ENCODE results near the gene IFT80. TPM values are rescaled to one million over a fixed set of nuclear protein-coding genes. Genes with fewer than 3 reads are reported as not detected.
A peak's percentile ranks its signal among the peaks of the same experiment; 100 is the strongest.

IFT80 gene
- total and polyA plus RNA-seq, 9 of the 15 experiments (the other 6 are each of a cell fraction or from before 2014, with no cell fraction given), result 6.7 to 21.1 (median 16.4) TPM

DNA sequence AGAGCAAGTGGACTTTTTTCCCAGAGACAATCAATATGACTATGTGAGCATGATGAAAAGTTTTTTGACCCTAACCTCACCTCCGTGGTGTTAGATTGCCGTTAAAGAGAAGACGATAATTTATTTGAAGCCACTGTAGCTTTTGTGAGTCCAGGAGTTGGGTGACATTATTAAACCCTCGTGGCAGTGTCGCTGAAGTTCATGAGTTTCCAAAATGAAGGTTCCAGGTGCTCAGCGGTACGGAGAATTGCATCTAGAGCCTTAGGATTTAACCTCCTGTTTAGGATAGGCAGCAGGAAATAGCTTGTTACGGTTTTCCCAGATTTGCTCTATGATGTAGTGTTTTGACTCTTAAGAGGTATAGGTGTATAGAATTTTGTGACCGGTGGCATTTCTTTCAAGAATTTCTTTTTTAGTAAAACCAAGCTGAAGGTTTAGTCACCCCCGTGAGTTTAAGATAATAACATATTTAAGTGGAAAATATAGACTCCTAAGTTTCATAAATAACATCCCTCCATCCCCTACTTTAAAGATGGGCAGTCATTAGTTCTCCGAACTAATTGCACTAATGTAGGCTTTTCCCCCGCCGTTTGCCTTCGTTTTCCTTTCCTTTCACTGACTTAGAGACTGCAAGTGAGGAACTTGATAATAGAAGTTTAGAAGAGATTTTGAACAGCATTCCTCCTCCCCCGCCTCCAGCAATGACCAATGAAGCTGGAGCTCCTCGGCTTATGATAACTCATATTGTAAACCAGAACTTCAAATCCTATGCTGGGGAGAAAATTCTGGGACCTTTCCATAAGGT lies 2.5 kb upstream of the IFT80 start (continued):
- TF ChIP-seq, protein P1, sequence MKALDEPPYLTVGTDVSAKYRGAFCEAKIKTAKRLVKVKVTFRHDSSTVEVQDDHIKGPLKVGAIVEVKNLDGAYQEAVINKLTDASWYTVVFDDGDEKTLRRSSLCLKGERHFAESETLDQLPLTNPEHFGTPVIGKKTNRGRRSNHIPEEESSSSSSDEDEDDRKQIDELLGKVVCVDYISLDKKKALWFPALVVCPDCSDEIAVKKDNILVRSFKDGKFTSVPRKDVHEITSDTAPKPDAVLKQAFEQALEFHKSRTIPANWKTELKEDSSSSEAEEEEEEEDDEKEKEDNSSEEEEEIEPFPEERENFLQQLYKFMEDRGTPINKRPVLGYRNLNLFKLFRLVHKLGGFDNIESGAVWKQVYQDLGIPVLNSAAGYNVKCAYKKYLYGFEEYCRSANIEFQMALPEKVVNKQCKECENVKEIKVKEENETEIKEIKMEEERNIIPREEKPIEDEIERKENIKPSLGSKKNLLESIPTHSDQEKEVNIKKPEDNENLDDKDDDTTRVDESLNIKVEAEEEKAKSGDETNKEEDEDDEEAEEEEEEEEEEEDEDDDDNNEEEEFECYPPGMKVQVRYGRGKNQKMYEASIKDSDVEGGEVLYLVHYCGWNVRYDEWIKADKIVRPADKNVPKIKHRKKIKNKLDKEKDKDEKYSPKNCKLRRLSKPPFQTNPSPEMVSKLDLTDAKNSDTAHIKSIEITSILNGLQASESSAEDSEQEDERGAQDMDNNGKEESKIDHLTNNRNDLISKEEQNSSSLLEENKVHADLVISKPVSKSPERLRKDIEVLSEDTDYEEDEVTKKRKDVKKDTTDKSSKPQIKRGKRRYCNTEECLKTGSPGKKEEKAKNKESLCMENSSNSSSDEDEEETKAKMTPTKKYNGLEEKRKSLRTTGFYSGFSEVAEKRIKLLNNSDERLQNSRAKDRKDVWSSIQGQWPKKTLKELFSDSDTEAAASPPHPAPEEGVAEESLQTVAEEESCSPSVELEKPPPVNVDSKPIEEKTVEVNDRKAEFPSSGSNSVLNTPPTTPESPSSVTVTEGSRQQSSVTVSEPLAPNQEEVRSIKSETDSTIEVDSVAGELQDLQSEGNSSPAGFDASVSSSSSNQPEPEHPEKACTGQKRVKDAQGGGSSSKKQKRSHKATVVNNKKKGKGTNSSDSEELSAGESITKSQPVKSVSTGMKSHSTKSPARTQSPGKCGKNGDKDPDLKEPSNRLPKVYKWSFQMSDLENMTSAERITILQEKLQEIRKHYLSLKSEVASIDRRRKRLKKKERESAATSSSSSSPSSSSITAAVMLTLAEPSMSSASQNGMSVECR (CRISPR knock-in tag; IDR thresholded peaks at IDR 0.05), result no peak
- TF ChIP-seq SNRNP70 (optimal IDR thresholded peaks at IDR 0.05; ENCODE audit: low read depth, low read length) (no peak), EZH2 (IDR thresholded peaks at IDR 0.05; ENCODE audit: borderline replicate concordance, low read depth, low read length) (no peak), EGR1 (conservative IDR thresholded peaks at IDR 0.05) (peak; percentile 74), MCM5 (IDR thresholded peaks at IDR 0.05; ENCODE audit: low read depth) (no peak), CBX3 (IDR thresholded peaks at IDR 0.05; ENCODE audit: borderline replicate concordance in 1 of 2, low read length in 2 of 2) (no peak), MAFF (IDR thresholded peaks at IDR 0.05; ENCODE audit: low read length) (no peak), BCOR (IDR thresholded peaks at IDR 0.05) (no peak), YY1 (IDR thresholded peaks at IDR 0.05; ENCODE audit: borderline replicate concordance in 1 of 3, control insufficient read depth in 1 of 3, extremely low read depth in 1 of 3, insufficient read depth in 3 of 3, insufficient read length in 1 of 3, insufficient replicate concordance in 2 of 3, low read depth in 1 of 3, low read length in 2 of 3) (peak in 1 of 3 experiments; percentile 20), KLF13 (tag; IDR thresholded peaks at IDR 0.05; ENCODE audit: borderline replicate concordance, low read depth) (no peak), PHF8 (IDR thresholded peaks at IDR 0.05; ENCODE audit: borderline replicate concordance, low read length) (no peak), SMAD2 (IDR thresholded peaks at IDR 0.05; ENCODE audit: low read depth, low read length) (no peak), NFE2L1 (tag; IDR thresholded peaks at IDR 0.05; ENCODE audit: borderline replicate concordance, low read depth) (no peak), NFATC3 (IDR thresholded peaks at IDR 0.05) (no peak), RCOR1 (IDR thresholded peaks at IDR 0.05; ENCODE audit: borderline replicate concordance in 1 of 2, low read depth in 2 of 2, low read length in 2 of 2) (peak in 1 of 2 experiments; percentile 76; a peak in 1 of 4 replicates), POLR2H (tag; IDR thresholded peaks at IDR 0.05; ENCODE audit: low read depth) (peak; percentile 46; the same call in 1 of the 2 replicates), ZSCAN32 (CRISPR knock-in tag; IDR thresholded peaks at IDR 0.05) (peak; percentile 46; the same call in 1 of the 2 replicates)
- TF ChIP-seq, protein P2, sequence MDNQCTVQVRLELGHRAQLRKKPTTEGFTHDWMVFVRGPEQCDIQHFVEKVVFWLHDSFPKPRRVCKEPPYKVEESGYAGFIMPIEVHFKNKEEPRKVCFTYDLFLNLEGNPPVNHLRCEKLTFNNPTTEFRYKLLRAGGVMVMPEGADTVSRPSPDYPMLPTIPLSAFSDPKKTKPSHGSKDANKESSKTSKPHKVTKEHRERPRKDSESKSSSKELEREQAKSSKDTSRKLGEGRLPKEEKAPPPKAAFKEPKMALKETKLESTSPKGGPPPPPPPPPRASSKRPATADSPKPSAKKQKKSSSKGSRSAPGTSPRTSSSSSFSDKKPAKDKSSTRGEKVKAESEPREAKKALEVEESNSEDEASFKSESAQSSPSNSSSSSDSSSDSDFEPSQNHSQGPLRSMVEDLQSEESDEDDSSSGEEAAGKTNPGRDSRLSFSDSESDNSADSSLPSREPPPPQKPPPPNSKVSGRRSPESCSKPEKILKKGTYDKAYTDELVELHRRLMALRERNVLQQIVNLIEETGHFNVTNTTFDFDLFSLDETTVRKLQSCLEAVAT (IDR thresholded peaks at IDR 0.05), result 0 out of 4 replicates have a peak, but pooled peaks of 1 of the 2 experiments have one; percentile 4
- TF ChIP-seq, protein P3, sequence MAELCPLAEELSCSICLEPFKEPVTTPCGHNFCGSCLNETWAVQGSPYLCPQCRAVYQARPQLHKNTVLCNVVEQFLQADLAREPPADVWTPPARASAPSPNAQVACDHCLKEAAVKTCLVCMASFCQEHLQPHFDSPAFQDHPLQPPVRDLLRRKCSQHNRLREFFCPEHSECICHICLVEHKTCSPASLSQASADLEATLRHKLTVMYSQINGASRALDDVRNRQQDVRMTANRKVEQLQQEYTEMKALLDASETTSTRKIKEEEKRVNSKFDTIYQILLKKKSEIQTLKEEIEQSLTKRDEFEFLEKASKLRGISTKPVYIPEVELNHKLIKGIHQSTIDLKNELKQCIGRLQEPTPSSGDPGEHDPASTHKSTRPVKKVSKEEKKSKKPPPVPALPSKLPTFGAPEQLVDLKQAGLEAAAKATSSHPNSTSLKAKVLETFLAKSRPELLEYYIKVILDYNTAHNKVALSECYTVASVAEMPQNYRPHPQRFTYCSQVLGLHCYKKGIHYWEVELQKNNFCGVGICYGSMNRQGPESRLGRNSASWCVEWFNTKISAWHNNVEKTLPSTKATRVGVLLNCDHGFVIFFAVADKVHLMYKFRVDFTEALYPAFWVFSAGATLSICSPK (IDR thresholded peaks at IDR 0.05; ENCODE audit: borderline replicate concordance), result no peak

Data from K562 (cell line).